ENCODE measurements around the gene CCM2.

DNA sequence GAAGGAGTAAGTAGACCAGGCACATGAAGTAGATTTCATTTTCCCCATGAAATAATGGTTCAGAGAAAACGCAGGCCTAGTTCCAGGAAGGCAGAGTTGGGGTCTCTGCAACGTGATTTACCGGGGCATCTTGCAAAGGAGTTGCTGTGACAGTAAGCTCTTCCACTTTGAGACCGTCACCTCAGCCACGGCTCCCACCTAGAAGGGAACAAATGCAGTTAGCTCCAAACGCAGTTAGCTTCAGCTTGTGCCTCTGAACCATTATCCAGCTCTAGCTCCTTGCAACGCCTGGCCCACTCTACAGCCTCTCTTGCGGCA is 14.1 kb upstream of the CCM2 start:
- TF ChIP-seq CTCF (IDR thresholded peaks at IDR 0.05) = no peak
- TF ChIP-seq POLR2AphosphoS5 (IDR thresholded peaks at IDR 0.05) = no peak
- no peak for TF ChIP-seq POLR2A (IDR thresholded peaks at IDR 0.05)
